ENCODE measurements around the gene TMEM79. TPM values are rescaled to one million over a fixed set of nuclear protein-coding genes. Genes with fewer than 3 reads are reported as not detected.

Gene TMEM79
- total and polyA plus RNA-seq, 2 of the 4 experiments (the other 2 are of a cell fraction): 0.54 to 3.3 TPM

- H4K8ac ChIP-seq (ENCODE audit: low read depth in 2 of 2, low read length in 2 of 2): no peak overlapping the region
- H3K27ac ChIP-seq (ENCODE audit: insufficient read depth, low read length): no peak overlapping the region
- H3K27me3 ChIP-seq (ENCODE audit: control insufficient read depth, insufficient read depth, low read length): no peaks in the 10 kb centered on the region
- dilution Hi-C loops (cut with HindIII; ENCODE audit: low sequenced_read_pairs, unreplicated experiment): no loop called here
- H3K23ac ChIP-seq (ENCODE audit: low read depth, low read length): no peak overlapping the region
- DNase-seq (no peak), ATAC-seq (ENCODE audit: low read depth) (no peak)
- POLR2A ChIA-PET (ENCODE audit: unreplicated experiment): no interaction called here
- peaks cover 6% of the 10 kb centered on the region for H3K4me1 ChIP-seq (ENCODE audit: control insufficient read depth, insufficient read depth, low read length)
- no peak overlapping the region for H3K4me3 ChIP-seq (ENCODE audit: insufficient read depth, low read depth, low read length)
- H2AFZ ChIP-seq (replicated peaks; ENCODE audit: low read length, poor library complexity): no peak overlapping the region
- H3K14ac ChIP-seq (replicated peaks; ENCODE audit: low read depth, low read length): no peak overlapping the region
- H3K36me3 ChIP-seq (ENCODE audit: control insufficient read depth, insufficient read depth, low read length): peaks cover 37% of the 10 kb centered on the region
- H2BK120ac ChIP-seq (ENCODE audit: low read depth, low read length): no peak overlapping the region
- peaks cover 0 to 6% of the 10 kb centered on the region in 2 experiments; a peak in 2 of 4 replicates for H3K79me1 ChIP-seq (ENCODE audit: low read depth in 1 of 2, low read length in 2 of 2)
- in situ Hi-C loops (cut with MboI; ENCODE audit: low sequenced_read_pairs): no loop called here
- no peak overlapping the region for H2BK5ac ChIP-seq (ENCODE audit: low read depth, low read length, poor library complexity, severe bottlenecking)
- H2AK9ac ChIP-seq (replicated peaks; ENCODE audit: low read depth, low read length, poor library complexity): no peak overlapping the region
- no peak overlapping the region for H2AK5ac ChIP-seq (ENCODE audit: low read depth, low read length)
- no peak overlapping the region for H4K91ac ChIP-seq (ENCODE audit: insufficient read depth, low read depth, low read length)
- peaks cover 11% of the 10 kb centered on the region; the same call in 1 of the 2 replicates for H3K9me1 ChIP-seq (ENCODE audit: insufficient read depth, low read length)
- H4K5ac ChIP-seq (ENCODE audit: low read depth, low read length): no peak overlapping the region
- CTCF ChIA-PET: no interaction called here
- H3K56ac ChIP-seq (ENCODE audit: extremely low read depth, insufficient read depth, low read length): no peak overlapping the region
- no peak overlapping the region for H3K9ac ChIP-seq (ENCODE audit: low read depth, low read length)
- no peak overlapping the region for H3K4me2 ChIP-seq (ENCODE audit: low read depth, low read length)
- peaks cover 7% of the 10 kb centered on the region; the same call in 1 of the 2 replicates for H4K20me1 ChIP-seq (ENCODE audit: insufficient read depth, low read length)
- H2BK20ac ChIP-seq (ENCODE audit: low read depth, low read length): no peak overlapping the region
- intact Hi-C loops (cut with micrococcal nuclease): no loop called here
- 93% methylated on average over 2 of the region's 5 CpGs; no CpG with 5 or more reads in 1 of the 2 experiments for WGBS, 2 experiments (ENCODE audit: extremely low coverage in 2 of 2, insufficient read length in 1 of 2)
- H3K18ac ChIP-seq (ENCODE audit: low read depth, low read length): no peak overlapping the region
- H3K9me3 ChIP-seq (ENCODE audit: control insufficient read depth, insufficient read depth, low read length): no peaks in the 10 kb centered on the region
- H3K4ac ChIP-seq (ENCODE audit: low read depth, low read length): no peak overlapping the region
- no peak overlapping the region for H2BK15ac ChIP-seq (ENCODE audit: low read depth, low read length)
- BruUV-seq (replicated peaks): no TSS peak
- TF ChIP-seq MAZ (IDR thresholded peaks at IDR 0.05; ENCODE audit: borderline replicate concordance, low read depth, low read length) (no peak), RFX5 (IDR thresholded peaks at IDR 0.05; ENCODE audit: low read depth, low read length) (no peak), ELK1 (IDR thresholded peaks at IDR 0.05; ENCODE audit: borderline replicate concordance, low read depth, low read length) (no peak), SMC3 (IDR thresholded peaks at IDR 0.05; ENCODE audit: low read depth, low read length) (no peak), POLR2A (IDR thresholded peaks at IDR 0.05; ENCODE audit: low read depth, low read length) (no peak), CHD1 (IDR thresholded peaks at IDR 0.05; ENCODE audit: low read depth, low read length) (no peak), RAD21 (IDR thresholded peaks at IDR 0.05; ENCODE audit: low read length) (no peak), MAFK (IDR thresholded peaks at IDR 0.05; ENCODE audit: low read depth, low read length) (no peak), NFE2L2 (IDR thresholded peaks at IDR 0.05; ENCODE audit: low read depth, low read length) (no peak), USF2 (IDR thresholded peaks at IDR 0.05; ENCODE audit: low read depth, low read length) (no peak), FOS (IDR thresholded peaks at IDR 0.05; ENCODE audit: low read depth, low read length) (no peak), RCOR1 (IDR thresholded peaks at IDR 0.05; ENCODE audit: insufficient replicate concordance, low read length) (no peak), CTCF (conservative IDR thresholded peaks at IDR 0.05; ENCODE audit: low read depth, low read length) (no peak), BHLHE40 (IDR thresholded peaks at IDR 0.05; ENCODE audit: low read depth, low read length) (no peak), MXI1 (IDR thresholded peaks at IDR 0.05; ENCODE audit: borderline replicate concordance, low read depth, low read length) (no peak), CEBPB (IDR thresholded peaks at IDR 0.05; ENCODE audit: low read depth, low read length) (no peak)
These were observed 45.9 kb upstream of the TMEM79 start for GRCh38 chr1:156238248-156238647.

All from IMR-90 (cell line).